Measurements from ENCODE around the gene ZNF189.

The ZNF189 gene

GRCh38 chr9:101398068-101398929 lies at the start of gene ZNF189, which contains the start of gene MRPL50:
Gene ZNF189, plus strand, starts transcription at chr9:101398851. Its CDS starts 306 bp downstream, at chr9:101399157.
Gene MRPL50, minus strand, starts transcription at chr9:101398618. Its CDS starts 26 bp downstream, at chr9:101398592.
- H3K27me3 Mint-ChIP-seq, result no peaks in the 10 kb centered on the region
- peaks cover 82% of the 10 kb centered on the region for H3K4me1 Mint-ChIP-seq (ENCODE audit: low read depth)
- peaks cover 34% of the 10 kb centered on the region for H3K9me3 Mint-ChIP-seq
- peak within 1 kb of the TSS; percentile 100 for H3K4me3 Mint-ChIP-seq
- peaks cover 85% of the 10 kb centered on the region for H3K36me3 Mint-ChIP-seq (ENCODE audit: low read depth)
- peak within 1 kb of the TSS; percentile 100 for H3K27ac Mint-ChIP-seq

DNA sequence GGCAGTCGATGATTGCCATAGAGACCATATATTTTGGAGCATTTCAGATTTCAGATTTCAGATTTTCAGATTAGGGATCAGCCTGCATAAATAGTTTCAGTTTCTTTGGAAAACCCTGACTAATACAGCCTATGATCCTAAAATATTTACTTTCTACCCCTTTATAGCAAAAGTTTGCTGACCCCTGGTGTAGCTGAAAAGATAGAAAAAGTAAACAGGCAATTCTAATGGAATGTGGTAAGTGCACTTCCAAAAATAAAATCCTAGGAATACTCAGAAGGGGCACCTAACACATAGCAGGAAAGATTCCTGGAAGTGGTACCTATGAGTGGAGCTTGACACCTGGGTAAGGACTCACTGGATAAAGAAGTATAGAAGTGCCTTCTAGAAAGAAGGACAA lies 48.4 kb upstream of the ZNF189 start:
- Mint-ChIP-seq H3K27me3 (peaks cover 24% of the 10 kb centered on the region), H3K4me1 (ENCODE audit: low read depth) (no peaks in the 10 kb centered on the region), H3K9me3 (peaks cover 5% of the 10 kb centered on the region), H3K27ac (no peak overlapping the region), H3K4me3 (no peak overlapping the region), H3K36me3 (ENCODE audit: low read depth) (no peaks in the 10 kb centered on the region)

GRCh38 chr9:101352892-101353463 lies 45.7 kb upstream of the ZNF189 start:
- H3K27ac Mint-ChIP-seq, result no peak overlapping the region
- H3K36me3 Mint-ChIP-seq (ENCODE audit: low read depth), result no peaks in the 10 kb centered on the region
- no peaks in the 10 kb centered on the region for H3K4me1 Mint-ChIP-seq (ENCODE audit: low read depth)
- H3K9me3 Mint-ChIP-seq, result peaks cover 5% of the 10 kb centered on the region
- peaks cover 15% of the 10 kb centered on the region for H3K27me3 Mint-ChIP-seq
- H3K4me3 Mint-ChIP-seq, result no peak overlapping the region

GRCh38 chr9:101353683-101354082 lies 45.0 kb upstream of the ZNF189 start:
- peaks cover 5% of the 10 kb centered on the region for H3K9me3 Mint-ChIP-seq
- peaks cover 14% of the 10 kb centered on the region for H3K27me3 Mint-ChIP-seq
- H3K27ac Mint-ChIP-seq, result no peak overlapping the region
- H3K4me3 Mint-ChIP-seq, result no peak overlapping the region
- no peaks in the 10 kb centered on the region for H3K4me1 Mint-ChIP-seq (ENCODE audit: low read depth)
- H3K36me3 Mint-ChIP-seq (ENCODE audit: low read depth), result no peaks in the 10 kb centered on the region

- no peaks in the 10 kb centered on the region for H3K4me1 Mint-ChIP-seq (ENCODE audit: low read depth)
- H3K4me3 Mint-ChIP-seq, result no peak overlapping the region
- no peak overlapping the region for H3K27ac Mint-ChIP-seq
- H3K36me3 Mint-ChIP-seq (ENCODE audit: low read depth), result no peaks in the 10 kb centered on the region
- H3K27me3 Mint-ChIP-seq, result peaks cover 11% of the 10 kb centered on the region
- H3K9me3 Mint-ChIP-seq, result peaks cover 2% of the 10 kb centered on the region
Observed at GRCh38 chr9:101354143-101354764, 44.4 kb upstream of the ZNF189 start.

DNA sequence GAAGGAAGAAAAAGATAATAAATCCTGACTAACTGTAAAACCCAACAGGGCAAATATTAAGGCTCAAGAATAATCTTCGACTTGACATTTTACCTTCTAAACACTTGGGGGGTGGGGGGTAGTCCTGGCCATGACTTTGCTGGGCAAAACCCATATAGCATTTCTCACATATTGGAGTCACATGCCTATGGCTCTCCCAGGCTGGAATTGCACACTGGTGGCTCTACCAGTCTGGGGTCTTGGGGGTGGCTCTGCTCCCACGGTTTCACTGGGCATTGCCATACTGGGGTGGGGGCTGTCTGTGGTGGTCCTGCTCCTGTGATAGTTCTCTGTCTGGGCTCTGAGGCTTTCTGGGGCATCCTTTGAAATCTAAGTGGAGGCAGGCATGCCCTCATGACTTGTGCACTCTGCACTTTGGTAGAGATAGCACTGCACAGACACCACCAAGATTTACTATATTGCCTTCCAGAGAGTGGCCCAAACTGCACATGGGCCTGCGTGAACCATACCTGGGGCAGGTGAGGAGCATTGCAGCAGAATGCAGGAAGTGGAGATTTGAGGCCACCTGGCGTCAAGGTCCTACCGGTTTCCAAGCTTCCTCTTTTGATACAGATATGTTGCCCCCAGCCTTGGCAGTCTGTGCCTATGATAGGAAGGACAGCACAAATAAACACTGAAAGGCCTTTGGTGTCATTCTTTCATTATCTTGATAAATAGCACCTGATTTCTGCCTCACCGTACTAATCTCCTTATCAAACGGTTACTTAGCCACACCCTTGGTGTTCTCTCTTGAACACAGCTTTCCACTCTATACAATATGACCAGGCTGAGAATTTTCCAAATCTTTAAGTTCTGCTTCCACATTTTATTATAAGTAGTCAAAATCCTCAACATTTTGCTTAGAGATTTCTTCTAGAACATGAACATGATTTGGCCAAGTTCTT lies 43.6 kb upstream of the ZNF189 start:
- Mint-ChIP-seq H3K4me3 (no peak overlapping the region), H3K36me3 (ENCODE audit: low read depth) (no peaks in the 10 kb centered on the region), H3K4me1 (ENCODE audit: low read depth) (no peaks in the 10 kb centered on the region), H3K27me3 (peaks cover 11% of the 10 kb centered on the region), H3K9me3 (no peaks in the 10 kb centered on the region), H3K27ac (no peak overlapping the region)

DNA sequence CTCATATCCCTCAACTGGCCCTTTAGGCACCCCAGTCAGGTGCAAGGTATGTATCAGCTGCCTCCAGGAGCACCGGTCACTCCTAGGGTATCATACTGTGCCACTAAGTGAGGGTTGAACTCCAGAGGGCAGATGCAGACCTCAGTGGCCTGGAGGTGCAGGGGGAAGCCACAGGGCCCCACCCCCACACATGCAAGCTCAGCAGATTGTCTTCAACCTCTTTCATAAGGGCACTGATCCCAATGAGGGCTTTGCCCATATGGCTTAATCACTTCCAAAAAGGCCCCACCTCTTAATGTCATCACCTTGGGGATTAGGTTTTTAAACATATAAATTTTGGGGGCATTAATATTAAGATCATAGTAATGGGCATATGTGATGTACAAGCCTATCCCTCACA lies 42.0 kb upstream of the ZNF189 start:
- no peak overlapping the region for H3K27ac Mint-ChIP-seq

DNA sequence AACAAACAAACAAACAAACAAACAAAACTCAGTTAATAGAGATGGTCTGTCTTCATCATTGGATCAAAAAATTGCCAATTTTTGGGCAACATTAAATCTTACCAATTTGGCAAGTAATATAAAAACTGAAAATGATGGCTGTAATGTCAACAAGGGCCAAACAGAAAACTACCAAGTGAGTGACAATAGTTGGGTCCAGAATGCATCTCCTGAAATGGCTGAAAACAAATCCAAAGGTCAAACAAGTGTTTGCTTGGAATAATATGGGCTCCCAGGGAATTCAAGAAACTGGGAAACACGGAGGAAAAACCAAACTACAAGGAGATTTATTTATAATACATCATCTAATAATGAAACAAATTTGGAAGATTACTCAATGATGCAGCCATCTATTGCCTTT lies 39.0 kb upstream of the ZNF189 start:
- Mint-ChIP-seq H3K36me3 (ENCODE audit: low read depth) (no peaks in the 10 kb centered on the region), H3K4me1 (ENCODE audit: low read depth) (no peaks in the 10 kb centered on the region), H3K27me3 (no peaks in the 10 kb centered on the region), H3K9me3 (no peaks in the 10 kb centered on the region), H3K4me3 (no peak overlapping the region), H3K27ac (no peak overlapping the region)

More for the DNA sequence above, 42.0 kb upstream of the ZNF189 start:
- no peaks in the 10 kb centered on the region for H3K9me3 Mint-ChIP-seq
- peaks cover 11% of the 10 kb centered on the region for H3K27me3 Mint-ChIP-seq
- H3K4me1 Mint-ChIP-seq (ENCODE audit: low read depth), result no peaks in the 10 kb centered on the region
- H3K4me3 Mint-ChIP-seq, result no peak overlapping the region
- H3K36me3 Mint-ChIP-seq (ENCODE audit: low read depth), result no peaks in the 10 kb centered on the region

DNA sequence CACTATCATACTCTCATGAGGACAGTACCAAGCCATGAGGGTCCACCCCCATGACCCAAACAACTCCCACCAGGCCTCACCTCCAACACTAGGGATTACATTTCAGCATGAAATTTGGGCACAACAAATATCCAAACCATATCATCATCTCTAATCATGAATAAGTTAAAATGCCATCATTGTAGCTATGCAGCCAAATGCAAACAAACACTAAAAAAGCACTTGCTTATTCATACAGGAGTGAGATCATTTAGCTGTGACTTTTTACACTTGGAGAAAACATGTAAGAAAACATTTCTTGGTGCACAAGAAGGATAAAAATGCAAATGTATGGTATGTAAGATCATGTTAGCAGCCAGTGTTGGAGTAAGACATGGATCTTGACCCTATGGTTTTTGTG lies 38.0 kb upstream of the ZNF189 start:
- H3K27ac Mint-ChIP-seq, result no peak overlapping the region
- no peak overlapping the region for H3K4me3 Mint-ChIP-seq
- H3K36me3 Mint-ChIP-seq (ENCODE audit: low read depth), result no peaks in the 10 kb centered on the region
- H3K4me1 Mint-ChIP-seq (ENCODE audit: low read depth), result no peaks in the 10 kb centered on the region
- H3K27me3 Mint-ChIP-seq, result no peaks in the 10 kb centered on the region
- no peaks in the 10 kb centered on the region for H3K9me3 Mint-ChIP-seq

GRCh38 chr9:101362450-101362849 lies 36.2 kb upstream of the ZNF189 start:
- peaks cover 3% of the 10 kb centered on the region for H3K27me3 Mint-ChIP-seq
- H3K4me1 Mint-ChIP-seq (ENCODE audit: low read depth), result no peaks in the 10 kb centered on the region
- H3K9me3 Mint-ChIP-seq, result no peaks in the 10 kb centered on the region
- no peak overlapping the region for H3K27ac Mint-ChIP-seq
- no peak overlapping the region for H3K4me3 Mint-ChIP-seq
- H3K36me3 Mint-ChIP-seq (ENCODE audit: low read depth), result no peaks in the 10 kb centered on the region

GRCh38 chr9:101365181-101365580 lies 33.5 kb upstream of the ZNF189 start:
- H3K4me1 Mint-ChIP-seq (ENCODE audit: low read depth), result no peaks in the 10 kb centered on the region
- no peak overlapping the region for H3K4me3 Mint-ChIP-seq
- no peak overlapping the region for H3K27ac Mint-ChIP-seq
- H3K36me3 Mint-ChIP-seq (ENCODE audit: low read depth), result no peaks in the 10 kb centered on the region
- peaks cover 9% of the 10 kb centered on the region for H3K27me3 Mint-ChIP-seq
- H3K9me3 Mint-ChIP-seq, result no peaks in the 10 kb centered on the region

DNA sequence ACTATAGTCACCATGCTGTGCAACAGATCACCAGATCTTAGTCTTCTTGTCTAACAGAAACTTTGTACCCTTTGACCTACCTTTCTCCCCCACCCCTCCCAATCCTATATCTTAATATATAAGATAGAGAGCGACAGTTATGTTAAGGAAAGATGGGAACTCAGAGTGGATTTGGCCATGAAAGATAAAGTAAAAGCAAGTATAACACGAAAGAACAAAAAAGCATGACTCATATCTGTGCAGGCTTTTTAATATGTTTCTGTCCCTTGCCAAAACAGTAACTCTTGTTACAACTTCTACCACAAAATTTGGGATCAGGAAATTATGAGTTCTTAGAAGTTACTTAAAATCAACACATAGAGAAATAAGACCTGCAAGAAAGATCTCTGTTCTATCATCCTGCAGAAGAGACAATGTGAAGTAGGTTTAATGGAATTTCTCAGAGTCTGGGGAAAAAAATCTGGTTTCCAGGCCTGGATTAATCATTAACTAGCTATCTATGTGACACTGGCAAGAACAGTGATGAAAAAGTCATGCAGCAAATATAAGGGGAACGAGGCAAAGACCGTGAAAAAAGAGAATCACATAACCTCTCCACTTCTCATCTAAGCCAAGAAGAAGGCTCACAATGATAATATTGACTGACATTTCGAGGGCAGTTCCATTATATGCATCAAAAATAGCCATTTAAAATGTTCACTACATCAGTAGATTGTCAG lies 32.5 kb upstream of the ZNF189 start:
- Mint-ChIP-seq H3K9me3 (no peaks in the 10 kb centered on the region), H3K4me3 (no peak overlapping the region), H3K36me3 (ENCODE audit: low read depth) (no peaks in the 10 kb centered on the region), H3K4me1 (ENCODE audit: low read depth) (no peaks in the 10 kb centered on the region), H3K27me3 (peaks cover 10% of the 10 kb centered on the region), H3K27ac (no peak overlapping the region)

DNA sequence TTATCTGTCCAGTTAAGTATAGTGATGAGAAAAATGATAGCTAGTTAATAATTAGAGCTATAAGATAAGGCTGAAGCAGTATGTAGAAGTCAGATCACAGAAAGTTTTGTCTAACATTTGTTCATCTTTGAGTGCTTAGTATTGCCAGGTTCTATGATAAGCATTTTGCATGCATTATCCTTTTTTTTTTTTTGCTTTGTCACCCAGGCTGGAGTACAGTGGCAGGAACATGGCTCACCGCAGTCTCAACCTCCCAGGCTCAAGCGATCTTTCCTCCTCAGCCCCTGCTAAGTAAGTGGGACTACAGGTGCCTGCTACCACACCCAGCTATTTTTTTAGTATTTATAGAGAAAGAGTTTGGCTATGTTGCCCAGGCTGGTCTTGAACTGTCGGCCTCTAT lies 31.3 kb upstream of the ZNF189 start:
- no peak overlapping the region for H3K27ac Mint-ChIP-seq
- peaks cover 17% of the 10 kb centered on the region for H3K27me3 Mint-ChIP-seq
- H3K36me3 Mint-ChIP-seq (ENCODE audit: low read depth), result no peaks in the 10 kb centered on the region
- H3K4me3 Mint-ChIP-seq, result no peak overlapping the region
- H3K4me1 Mint-ChIP-seq (ENCODE audit: low read depth), result no peaks in the 10 kb centered on the region
- no peaks in the 10 kb centered on the region for H3K9me3 Mint-ChIP-seq

DNA sequence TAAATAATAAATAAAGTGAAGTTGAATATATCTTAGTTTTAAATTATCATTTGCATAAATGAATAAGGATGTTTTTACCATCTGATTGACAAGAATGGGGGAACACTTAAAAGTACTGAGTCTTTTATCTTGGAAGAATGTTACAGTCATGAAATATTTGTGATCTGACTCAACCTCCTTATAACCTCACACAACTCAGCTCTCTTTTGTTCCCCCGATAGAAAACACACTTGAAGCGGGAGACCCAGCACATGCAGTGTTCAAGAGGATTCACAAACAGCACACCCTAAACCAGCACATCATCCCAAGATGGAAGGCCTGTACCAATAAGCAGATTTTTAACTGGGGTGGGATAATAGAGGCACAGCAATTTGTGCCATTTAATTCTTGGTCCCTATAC lies 29.4 kb upstream of the ZNF189 start:
- Mint-ChIP-seq H3K27ac (no peak overlapping the region), H3K36me3 (ENCODE audit: low read depth) (no peaks in the 10 kb centered on the region), H3K27me3 (peaks cover 21% of the 10 kb centered on the region), H3K4me3 (no peak overlapping the region), H3K4me1 (ENCODE audit: low read depth) (no peaks in the 10 kb centered on the region), H3K9me3 (no peaks in the 10 kb centered on the region)
